ENCODE measurements around the gene LRPAP1. TPM values are rescaled to one million over a fixed set of nuclear protein-coding genes. Genes with fewer than 3 reads are reported as not detected.
A peak's percentile ranks its signal among the peaks of the same experiment; 100 is the strongest.

Gene LRPAP1
- total and polyA plus RNA-seq, 7 donors = 25.2 to 127 (median 87.4) TPM

DNA sequence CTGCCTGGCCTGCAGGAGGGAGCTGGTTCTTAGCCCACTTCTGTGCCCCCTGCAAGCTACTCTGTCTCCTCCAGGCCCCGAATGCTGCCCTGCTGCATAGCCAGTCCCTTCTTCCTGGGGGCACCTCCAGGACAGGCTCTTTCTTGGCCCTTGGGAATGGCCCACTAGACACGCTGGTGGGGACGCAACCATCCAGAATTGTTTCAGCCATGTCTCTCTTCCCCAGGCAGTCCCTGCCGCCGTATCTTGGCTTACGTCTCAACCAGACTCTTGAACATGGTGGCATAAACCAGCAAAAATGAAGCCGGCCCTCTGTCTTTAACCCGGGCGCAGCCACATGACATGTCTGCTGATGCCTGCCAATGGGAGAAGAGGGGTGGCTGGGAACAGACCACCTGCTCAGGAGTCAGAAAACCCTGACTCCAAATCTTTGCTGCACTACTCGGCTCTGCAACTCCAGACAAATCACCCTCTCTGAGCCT lies 9.0 kb downstream of the LRPAP1 start:
- Histone ChIP-seq H3K36me3 (peaks cover 21 to 70% (median 48%) of the 10 kb centered on the region in 4 donors), H3K27ac (no peak overlapping the region), H3K27me3 (no peaks in the 10 kb centered on the region), H3K4me1 (no peaks in the 10 kb centered on the region), H3K9me3 (no peaks in the 10 kb centered on the region), H3K4me3 (no peak overlapping the region)
- TF ChIP-seq, protein P1, sequence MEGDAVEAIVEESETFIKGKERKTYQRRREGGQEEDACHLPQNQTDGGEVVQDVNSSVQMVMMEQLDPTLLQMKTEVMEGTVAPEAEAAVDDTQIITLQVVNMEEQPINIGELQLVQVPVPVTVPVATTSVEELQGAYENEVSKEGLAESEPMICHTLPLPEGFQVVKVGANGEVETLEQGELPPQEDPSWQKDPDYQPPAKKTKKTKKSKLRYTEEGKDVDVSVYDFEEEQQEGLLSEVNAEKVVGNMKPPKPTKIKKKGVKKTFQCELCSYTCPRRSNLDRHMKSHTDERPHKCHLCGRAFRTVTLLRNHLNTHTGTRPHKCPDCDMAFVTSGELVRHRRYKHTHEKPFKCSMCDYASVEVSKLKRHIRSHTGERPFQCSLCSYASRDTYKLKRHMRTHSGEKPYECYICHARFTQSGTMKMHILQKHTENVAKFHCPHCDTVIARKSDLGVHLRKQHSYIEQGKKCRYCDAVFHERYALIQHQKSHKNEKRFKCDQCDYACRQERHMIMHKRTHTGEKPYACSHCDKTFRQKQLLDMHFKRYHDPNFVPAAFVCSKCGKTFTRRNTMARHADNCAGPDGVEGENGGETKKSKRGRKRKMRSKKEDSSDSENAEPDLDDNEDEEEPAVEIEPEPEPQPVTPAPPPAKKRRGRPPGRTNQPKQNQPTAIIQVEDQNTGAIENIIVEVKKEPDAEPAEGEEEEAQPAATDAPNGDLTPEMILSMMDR (IDR thresholded peaks at IDR 0.05) = no peak
- TF ChIP-seq POLR2AphosphoS5 (IDR thresholded peaks at IDR 0.05) (no peak), EP300 (IDR thresholded peaks at IDR 0.05) (no peak), POLR2A (IDR thresholded peaks at IDR 0.05) (no peak)
- peak; percentile 39 for DNase-seq
- WGBS, 2 donors = 98% methylated on average over 10 of the region's 10 CpGs
- intact Hi-C loops (cut with DNase I) = no loop called here

DNA sequence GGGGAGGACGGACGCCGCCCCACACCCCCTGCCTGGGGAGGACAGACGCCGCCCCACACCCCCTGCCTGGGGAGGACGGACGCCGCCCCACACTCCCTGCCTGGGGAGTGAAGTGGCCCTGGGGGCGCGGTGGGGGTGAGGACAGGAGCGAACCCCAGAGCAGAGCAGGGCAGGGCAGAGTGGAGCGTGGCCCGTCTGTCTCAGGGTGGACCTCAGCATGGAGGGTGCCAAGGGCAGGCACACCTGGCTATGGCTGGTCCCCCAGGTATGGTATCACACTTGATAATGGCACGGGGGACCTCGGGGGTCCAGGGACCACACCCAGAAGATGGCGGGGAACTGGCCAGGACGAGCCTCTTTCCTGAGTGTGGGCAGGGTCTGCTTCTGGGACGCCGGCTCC lies 9.6 kb downstream of the LRPAP1 start:
- WGBS, 2 donors = 94 to 95% methylated on average over 19 of the region's 19 CpGs
- H3K27me3 ChIP-seq = no peaks in the 10 kb centered on the region
- peak; percentile 36 for DNase-seq
- no peaks in the 10 kb centered on the region for H3K9me3 ChIP-seq
- TF ChIP-seq POLR2AphosphoS5 (IDR thresholded peaks at IDR 0.05) = no peak
- peaks cover 27 to 76% (median 53%) of the 10 kb centered on the region in 4 donors for H3K36me3 ChIP-seq
- intact Hi-C loops (cut with DNase I) = no loop called here
- H3K4me3 ChIP-seq = no peak overlapping the region
- H3K4me1 ChIP-seq = no peaks in the 10 kb centered on the region
- H3K27ac ChIP-seq = no peak overlapping the region

DNA sequence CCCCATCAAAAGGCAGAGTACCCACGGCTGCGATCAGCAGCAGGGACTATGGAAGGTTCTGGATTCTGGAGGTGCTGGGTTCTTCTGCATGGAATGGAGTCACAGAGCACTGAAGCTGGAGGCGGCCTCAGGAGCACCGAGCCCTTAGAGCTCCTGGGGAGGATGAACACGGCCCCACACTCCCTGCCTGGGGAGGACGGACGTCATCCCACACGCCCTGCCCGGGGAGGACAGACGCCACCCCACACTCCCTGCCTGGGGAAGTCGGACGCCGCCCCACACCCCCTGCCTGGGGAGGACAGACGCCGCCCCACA lies 9.9 kb downstream of the LRPAP1 start:
- Histone ChIP-seq H3K27ac (no peak overlapping the region), H3K4me1 (no peaks in the 10 kb centered on the region), H3K27me3 (no peaks in the 10 kb centered on the region), H3K4me3 (no peak overlapping the region), H3K9me3 (no peaks in the 10 kb centered on the region), H3K36me3 (peaks cover 30 to 79% (median 57%) of the 10 kb centered on the region in 4 donors)
- 86 to 91% methylated on average over 15 of the region's 15 CpGs for WGBS, 2 donors
- DNase-seq = peak; percentile 46
- intact Hi-C loops (cut with DNase I) = no loop called here
- TF ChIP-seq POLR2A (IDR thresholded peaks at IDR 0.05) (no peak), EP300 (IDR thresholded peaks at IDR 0.05) (no peak), POLR2AphosphoS5 (IDR thresholded peaks at IDR 0.05) (no peak)
- TF ChIP-seq, protein P1 (IDR thresholded peaks at IDR 0.05) = no peak

DNA sequence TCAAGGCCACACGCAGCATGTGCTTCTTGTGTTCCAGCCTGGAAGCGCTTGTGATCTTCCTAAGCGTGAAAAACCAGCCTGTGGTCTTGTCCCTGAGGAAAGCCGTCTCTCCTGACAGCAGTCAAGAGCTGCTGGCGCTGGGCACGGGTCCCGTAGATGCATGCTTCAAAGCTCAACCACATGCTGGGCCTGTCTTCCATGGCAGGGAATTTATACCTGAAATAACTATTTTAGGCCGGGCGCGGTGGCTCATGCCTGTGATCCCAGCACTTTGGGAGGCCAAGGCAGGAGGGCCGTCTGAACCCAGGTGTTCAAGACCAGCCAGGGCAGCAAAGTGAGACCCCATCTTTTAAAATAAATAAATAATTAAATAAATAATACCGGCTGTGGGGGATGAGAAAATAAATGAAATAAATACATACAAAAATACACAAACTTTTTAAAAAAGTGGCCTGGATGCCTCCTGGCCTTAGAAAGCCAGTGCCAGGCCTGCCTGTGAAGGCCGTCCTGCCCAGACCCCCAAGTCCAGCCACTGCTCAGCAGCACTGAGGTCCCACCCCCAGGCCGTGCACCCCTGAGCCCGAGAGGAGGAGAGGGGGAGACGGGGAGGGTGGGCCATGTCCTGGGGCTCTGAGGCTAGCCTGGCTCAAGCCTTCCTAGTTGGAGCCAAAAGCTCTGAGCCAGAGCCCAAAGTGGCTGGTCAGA lies 10.4 kb downstream of the LRPAP1 start:
- intact Hi-C loops (cut with DNase I) = no loop called here
- Histone ChIP-seq H3K4me1 (no peaks in the 10 kb centered on the region), H3K4me3 (no peak overlapping the region), H3K36me3 (peaks cover 36 to 85% (median 62%) of the 10 kb centered on the region in 4 donors), H3K27ac (no peak overlapping the region), H3K27me3 (no peaks in the 10 kb centered on the region), H3K9me3 (no peaks in the 10 kb centered on the region)
- peak; percentile 39 for DNase-seq
- TF ChIP-seq EP300 (IDR thresholded peaks at IDR 0.05) (no peak), POLR2AphosphoS5 (IDR thresholded peaks at IDR 0.05) (no peak), POLR2A (IDR thresholded peaks at IDR 0.05) (no peak)
- TF ChIP-seq, protein P1 (IDR thresholded peaks at IDR 0.05) = no peak
- 95 to 96% methylated on average over 16 of the region's 16 CpGs for WGBS, 2 donors

DNA sequence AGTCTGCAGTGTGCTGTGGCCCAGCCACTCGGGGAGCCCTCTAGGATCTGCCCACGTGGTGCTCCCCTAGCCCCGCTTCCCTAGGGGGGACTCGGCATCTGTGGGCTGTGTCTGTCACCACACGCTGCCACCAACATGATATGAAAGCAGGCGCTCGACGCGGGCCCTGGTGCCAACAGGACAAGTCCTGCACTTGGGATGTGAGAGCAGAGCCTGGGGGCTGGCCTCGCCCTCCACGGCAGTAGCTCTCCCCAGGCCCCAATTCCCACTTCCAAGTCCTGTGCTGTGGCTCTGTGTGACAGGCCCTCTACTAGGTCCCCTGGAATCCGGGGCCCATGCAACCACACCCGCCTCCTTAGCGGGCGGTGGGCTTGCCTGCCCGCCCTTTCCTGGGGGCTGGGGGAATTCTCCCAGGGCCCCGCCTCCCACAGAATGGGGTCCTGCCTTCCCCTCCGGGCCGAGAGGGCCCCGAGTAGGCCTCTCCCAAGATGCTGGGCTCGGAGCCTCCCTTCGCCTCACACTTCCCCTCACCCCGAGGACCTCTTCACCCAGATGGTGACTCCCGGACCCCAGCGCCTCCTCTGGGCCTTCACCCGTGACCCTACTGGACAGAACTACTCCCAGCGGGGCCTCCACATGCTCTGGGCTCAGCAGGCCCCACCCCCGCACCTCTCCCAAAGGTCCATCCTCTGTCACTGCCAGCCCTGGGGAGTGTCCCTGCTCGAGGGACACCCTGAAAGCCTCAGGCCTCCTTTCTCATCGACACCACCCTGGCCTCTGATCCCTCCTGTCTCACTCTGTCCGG lies 11.2 kb downstream of the LRPAP1 start:
- 92 to 94% methylated on average over 31 of the region's 31 CpGs for WGBS, 2 donors

More for the DNA sequence above, 11.2 kb downstream of the LRPAP1 start:
- no peaks in the 10 kb centered on the region for H3K9me3 ChIP-seq
- no peak overlapping the region for H3K4me3 ChIP-seq
- H3K27ac ChIP-seq = no peak overlapping the region
- intact Hi-C loops (cut with DNase I) = no loop called here
- H3K4me1 ChIP-seq = no peaks in the 10 kb centered on the region
- DNase-seq = peak; percentile 56
- TF ChIP-seq EP300 (IDR thresholded peaks at IDR 0.05) (no peak), POLR2AphosphoS5 (IDR thresholded peaks at IDR 0.05) (no peak), POLR2A (IDR thresholded peaks at IDR 0.05) (no peak)
- TF ChIP-seq, protein P1 (IDR thresholded peaks at IDR 0.05) = no peak
- no peaks in the 10 kb centered on the region for H3K27me3 ChIP-seq
- H3K36me3 ChIP-seq = peaks cover 43 to 92% (median 69%) of the 10 kb centered on the region in 4 donors

Data from sigmoid colon (tissue), 7 donors.